ENCODE data around the gene FURIN. TPM values are rescaled to one million over a fixed set of nuclear protein-coding genes. Genes with fewer than 3 reads are reported as not detected.
A peak's percentile ranks its signal among the peaks of the same experiment; 100 is the strongest.
"Not testable (repeated sequence)": the region's sequence is repeated elsewhere in the genome, so short reads cannot be mapped to it uniquely, and the experiment has no call there.

The FURIN gene
- 51.6 TPM for total RNA-seq

DNA sequence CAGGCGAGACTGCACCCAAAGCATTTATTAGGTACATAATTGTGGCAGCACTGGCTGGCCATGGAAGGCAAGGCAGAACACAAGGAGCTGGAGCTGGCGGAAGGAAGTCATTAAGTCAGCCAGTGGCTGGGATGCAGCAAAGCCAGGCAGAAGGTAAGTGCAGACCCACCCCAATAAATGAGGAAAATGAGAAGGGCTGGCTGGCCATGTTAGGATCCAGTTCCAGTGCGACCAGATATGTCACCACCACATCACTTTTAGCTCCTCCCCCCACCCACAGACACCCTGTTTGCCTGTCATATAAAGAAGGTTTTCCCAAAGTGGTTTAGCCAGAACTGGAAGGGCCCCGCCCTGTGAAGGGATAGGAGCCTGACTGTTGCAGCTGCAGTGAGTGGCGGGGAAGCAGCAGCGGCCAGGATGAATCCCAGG, at the start of gene FURIN:
TSS of gene FURIN (plus strand) at position 328 of the 429 bp plus-strand sequence. CDS start 7,153 bp downstream, outside the sequence.
- no peak for ATAC-seq
- no peak for DNase-seq (ENCODE audit: low spot score)
- intact Hi-C loops (cut with DNase I) = no loop called here

- no peak for ATAC-seq
- no peak for DNase-seq (ENCODE audit: low spot score)
- intact Hi-C loops (cut with DNase I) = no loop called here
These were observed 49.0 kb upstream of the FURIN start for GRCh38 chr15:90819390-90819789.

DNA sequence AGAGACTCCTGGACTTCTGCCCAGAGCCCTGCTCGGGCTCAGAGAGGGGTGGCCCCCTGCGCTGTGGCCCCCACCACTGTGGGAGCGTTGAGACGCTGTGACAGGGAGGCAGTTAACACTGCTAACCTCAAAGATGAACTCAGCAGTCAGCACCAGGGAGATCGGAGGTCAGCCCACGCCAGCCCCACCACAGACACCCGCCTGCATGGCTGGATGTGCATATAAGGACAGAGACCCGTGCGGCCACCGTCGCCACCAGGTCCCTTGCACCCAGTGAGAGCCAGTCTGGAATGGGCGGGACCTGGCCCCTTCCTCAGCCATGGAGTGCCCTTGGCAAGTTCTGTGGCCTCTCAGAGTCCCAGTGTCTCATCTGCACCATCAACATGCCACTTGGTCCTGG, 48.5 kb upstream of the FURIN start:
- no peak for DNase-seq (ENCODE audit: low spot score)
- intact Hi-C loops (cut with DNase I) = no loop called here
- no peak for ATAC-seq

- DNase-seq (ENCODE audit: low spot score) (no peak), ATAC-seq (no peak)
- intact Hi-C loops (cut with DNase I) = no loop called here
These were observed 47.9 kb upstream of the FURIN start for GRCh38 chr15:90820481-90820880.

- intact Hi-C loops (cut with DNase I) = no loop called here
- DNase-seq (ENCODE audit: low spot score) (no peak), ATAC-seq (no peak)
These were observed 46.0 kb upstream of the FURIN start for GRCh38 chr15:90822204-90822955.

DNA sequence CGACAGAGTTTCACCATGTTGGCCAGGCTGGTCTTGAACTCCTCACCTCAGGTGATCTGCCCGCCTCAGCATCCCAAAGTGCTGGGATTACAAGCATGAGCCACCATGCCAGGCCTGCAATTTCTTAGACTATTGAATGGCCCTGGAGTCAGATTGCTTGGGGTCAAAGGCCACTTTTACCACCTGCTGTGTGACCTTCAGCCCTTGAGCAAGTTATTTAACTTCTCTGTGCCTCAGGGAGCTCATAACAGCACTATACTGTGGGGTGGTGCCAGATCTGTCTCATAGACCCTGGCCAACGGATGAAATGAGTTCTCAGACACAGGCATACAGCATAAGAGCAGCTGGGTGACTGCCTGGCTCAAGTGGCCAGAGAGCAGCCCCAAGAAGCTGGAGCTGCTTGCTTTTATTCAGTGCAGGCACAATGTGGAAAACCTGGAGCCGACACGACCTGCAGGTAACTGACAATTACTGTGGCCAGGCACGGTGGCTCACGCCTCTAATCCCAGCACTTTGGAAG, 44.9 kb upstream of the FURIN start:
- intact Hi-C loops (cut with DNase I) = no loop called here
- DNase-seq (ENCODE audit: low spot score) (no peak), ATAC-seq (no peak)

DNA sequence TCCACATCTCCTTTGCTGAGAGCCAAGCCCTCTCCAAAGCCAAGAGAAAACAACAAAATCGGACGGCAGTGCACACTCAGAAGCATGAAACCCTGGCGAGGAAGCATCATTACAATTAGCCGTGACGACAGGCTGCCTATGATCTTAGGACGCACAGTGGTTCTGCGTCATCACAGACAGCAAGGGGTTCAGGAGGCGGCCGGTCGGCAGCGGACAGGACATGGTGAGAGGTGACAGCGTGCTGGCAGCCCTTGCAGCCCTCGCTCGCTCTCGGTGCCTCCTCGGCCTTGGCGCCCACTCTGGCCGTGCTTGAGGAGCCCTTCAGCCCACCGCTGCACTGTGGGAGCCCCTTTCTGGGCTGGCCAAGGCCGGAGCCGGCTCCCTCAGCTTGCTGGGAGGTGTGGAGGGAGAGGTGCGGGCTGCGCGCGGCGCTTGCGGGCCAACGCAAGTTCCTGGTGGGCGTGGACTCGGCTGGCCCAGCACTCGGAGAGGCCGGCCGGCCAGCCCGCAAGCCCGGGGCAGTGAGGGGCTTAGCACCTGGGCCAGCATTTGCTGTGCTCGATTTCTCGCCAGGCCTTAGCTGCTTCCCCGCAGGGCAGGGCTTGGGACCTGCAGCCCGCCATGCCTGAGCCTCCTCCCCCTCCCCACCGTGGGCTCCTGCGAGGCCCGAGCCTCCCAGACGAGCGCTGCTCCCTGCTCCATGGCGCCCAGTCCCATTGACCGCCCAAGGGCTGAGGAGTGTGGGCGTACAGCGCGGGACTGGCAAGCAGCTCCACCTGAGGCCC, 43.1 kb upstream of the FURIN start:
- ATAC-seq; intact Hi-C loops (cut with DNase I); DNase-seq (ENCODE audit: low spot score): not testable (repeated sequence)

DNA sequence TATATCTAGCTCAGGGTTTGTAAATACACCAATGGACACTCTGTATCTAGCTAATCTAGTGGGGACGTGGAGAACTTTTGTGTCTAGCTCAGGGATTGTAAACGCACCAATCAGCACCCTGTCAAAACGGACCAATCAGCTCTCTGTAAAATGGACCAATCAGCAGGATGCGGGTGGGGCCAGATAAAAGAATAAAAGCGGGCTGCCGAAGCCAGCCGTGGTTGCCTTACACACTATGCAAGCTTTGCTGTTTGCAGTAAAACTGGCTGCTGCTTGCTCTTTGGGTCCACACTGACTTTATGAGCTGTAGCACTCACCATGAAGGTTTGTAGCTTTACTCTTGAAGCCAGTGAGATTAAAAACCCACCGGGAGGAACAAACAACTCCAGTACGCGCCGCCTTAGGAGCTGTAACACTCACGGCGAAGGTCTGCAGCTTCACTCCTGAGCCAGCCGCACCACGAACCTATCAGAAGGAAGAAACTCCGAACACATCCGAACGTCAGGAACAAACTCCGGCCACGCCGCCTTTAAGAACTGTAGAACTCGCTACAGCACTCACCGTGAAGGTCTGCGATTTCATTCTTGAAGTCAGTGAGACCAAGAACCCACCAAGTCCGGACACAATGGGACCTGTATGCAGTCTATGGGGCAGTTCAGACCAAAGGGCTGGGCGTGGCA, 42.0 kb upstream of the FURIN start:
- DNase-seq (ENCODE audit: low spot score); ATAC-seq; intact Hi-C loops (cut with DNase I): not testable (repeated sequence)

GRCh38 chr15:90826886-90827435, 41.4 kb upstream of the FURIN start:
- DNase-seq (ENCODE audit: low spot score) = no peak
- ATAC-seq = no peak
- intact Hi-C loops (cut with DNase I) = no loop called here

GRCh38 chr15:90828111-90828510, 40.3 kb upstream of the FURIN start:
- ATAC-seq = peak; percentile 41
- intact Hi-C loops (cut with DNase I) = no loop called here

DNA sequence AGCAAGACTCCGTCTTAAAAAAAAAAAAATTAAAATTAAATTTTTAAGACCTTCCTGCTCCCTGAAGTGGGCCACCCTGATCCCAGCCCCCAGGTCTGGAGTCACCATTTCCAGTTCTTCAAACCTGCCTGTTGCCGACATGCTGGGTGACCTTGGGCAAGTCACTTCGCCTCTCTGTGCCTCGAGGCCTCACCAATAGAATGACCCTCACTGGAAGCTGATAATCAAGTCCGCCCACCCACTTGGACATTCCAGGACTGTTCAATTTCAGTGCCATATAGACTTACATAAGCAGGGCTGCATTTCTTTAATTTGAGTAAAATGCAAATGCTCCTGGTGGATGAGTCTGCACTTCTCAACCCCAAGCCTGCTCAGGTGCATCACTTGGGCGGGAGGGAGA, 39.3 kb upstream of the FURIN start:
- no peak for DNase-seq (ENCODE audit: low spot score)
- no peak for ATAC-seq
- intact Hi-C loops (cut with DNase I) = no loop called here

More at GRCh38 chr15:90828111-90828510, 40.3 kb upstream of the FURIN start:
- no peak for DNase-seq (ENCODE audit: low spot score)

DNA sequence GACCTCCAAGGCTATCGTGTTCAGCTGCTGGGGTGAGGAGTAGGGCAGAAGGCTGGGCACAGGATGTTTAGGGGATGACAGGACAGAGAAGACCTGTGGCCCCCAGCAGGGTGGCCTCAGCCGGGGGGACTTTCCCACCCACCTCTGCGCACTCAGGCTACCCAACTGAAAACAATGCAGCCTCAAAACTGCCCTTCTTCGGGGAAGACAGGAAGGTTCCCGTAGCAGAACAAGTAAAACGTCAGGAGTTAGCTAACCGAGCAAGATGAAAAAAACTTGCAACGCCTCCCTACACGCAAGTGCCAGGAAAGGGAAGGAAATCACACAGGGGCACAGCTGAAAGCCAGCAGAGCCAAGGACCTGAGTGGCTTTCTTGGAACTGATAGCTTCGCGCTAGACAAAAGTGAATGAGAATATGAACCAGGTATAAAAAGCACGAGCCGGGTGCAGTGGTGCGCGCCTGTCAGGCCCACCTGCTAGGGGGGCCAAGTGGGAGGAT, 38.4 kb upstream of the FURIN start:
- ATAC-seq (peak; percentile 73), DNase-seq (ENCODE audit: low spot score) (no peak)

GRCh38 chr15:90834626-90835025, 33.8 kb upstream of the FURIN start:
- ATAC-seq = no peak
- no peak for DNase-seq (ENCODE audit: low spot score)
- intact Hi-C loops (cut with DNase I) = loop anchor here (5.0 kb wide), 1 partner anchor 1373 kb away; no protein-coding TSS in a partner anchor

More for the DNA sequence above, 38.4 kb upstream of the FURIN start:
- intact Hi-C loops (cut with DNase I) = no loop called here

GRCh38 chr15:90836296-90836871, 32.0 kb upstream of the FURIN start:
- intact Hi-C loops (cut with DNase I) = loop anchor here (5.0 kb wide), 1 partner anchor 1371 kb away; no protein-coding TSS in a partner anchor
- no peak for ATAC-seq

DNA sequence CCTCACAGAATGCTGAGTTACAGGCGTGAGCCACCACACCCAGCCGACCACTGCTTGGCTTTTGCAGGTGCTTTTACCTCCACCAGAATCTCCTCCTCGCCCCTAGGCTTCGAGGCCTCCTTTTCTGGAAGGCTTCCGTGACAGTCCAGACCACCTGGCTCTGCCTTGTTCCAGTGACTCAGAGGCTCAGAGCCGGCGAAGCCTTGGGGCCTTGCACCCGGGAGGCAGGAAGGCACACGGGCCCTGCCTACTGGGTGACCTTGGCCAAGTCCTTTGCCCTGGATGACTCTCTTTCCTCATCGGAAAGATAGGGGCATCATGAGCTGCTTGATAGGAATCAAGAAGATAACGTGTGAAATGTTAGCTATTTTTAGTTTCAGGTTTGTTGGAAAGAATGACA, 31.3 kb upstream of the FURIN start:
- DNase-seq (ENCODE audit: low spot score) (no peak), ATAC-seq (no peak)
- intact Hi-C loops (cut with DNase I) = loop anchor here (5.0 kb wide), 1 partner anchor 1370 kb away; no protein-coding TSS in a partner anchor

More at GRCh38 chr15:90836296-90836871, 32.0 kb upstream of the FURIN start:
- no peak for DNase-seq (ENCODE audit: low spot score)

- peak; percentile 8 for ATAC-seq
- DNase-seq (ENCODE audit: low spot score) = no peak
- intact Hi-C loops (cut with DNase I) = loop anchor here (5.0 kb wide), 1 partner anchor 1369 kb away; no protein-coding TSS in a partner anchor
These were observed 30.2 kb upstream of the FURIN start for GRCh38 chr15:90838139-90838538.

DNA sequence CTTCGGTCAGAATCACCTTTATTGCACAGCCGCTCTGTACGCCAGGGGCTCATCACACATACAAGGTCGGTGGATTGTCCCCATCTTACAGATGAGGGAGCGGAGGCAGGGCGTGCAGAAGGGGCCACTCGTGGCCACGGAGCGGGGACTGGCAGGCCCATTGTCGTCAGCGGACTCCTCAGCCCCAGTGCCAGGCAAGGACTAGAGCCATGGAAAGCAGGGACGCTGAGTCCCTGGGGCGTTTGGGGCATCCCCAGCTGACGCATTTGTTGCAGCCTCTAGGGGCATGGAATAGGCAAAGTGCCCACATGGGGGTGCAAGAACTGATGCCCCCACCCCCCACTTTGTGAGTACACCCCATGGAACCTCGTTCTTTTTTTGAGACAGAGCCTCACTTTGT, 29.8 kb upstream of the FURIN start:
- ATAC-seq (no peak), DNase-seq (ENCODE audit: low spot score) (no peak)
- intact Hi-C loops (cut with DNase I) = loop anchor here (5.0 kb wide), 1 partner anchor 1369 kb away; no protein-coding TSS in a partner anchor
